SK-N-SH treated with all-trans-retinoic acid at 6 μM for 48 hours (cell line): ENCODE results near the gene TRIP4.

Source experiments
- BACH2 ChIP-seq: fragments of 250-450 bp; sonication (Bioruptor Pico); IDR thresholded peaks from 2 replicates; pipeline ENCODE4 v1.9.0; 2021; ENCODE audit warnings: mild to moderate bottlenecking, borderline replicate concordance
- CREB5 ChIP-seq: fragments of 250-450 bp; sonication (Bioruptor Pico); IDR thresholded peaks from 2 replicates; pipeline ENCODE4 v1.5.1; 2020; ENCODE audit warnings: low read depth, mild to moderate bottlenecking, moderate library complexity
- CSRNP3 ChIP-seq: fragments of 250-450 bp; sonication (Bioruptor Pico); IDR thresholded peaks from 2 replicates; pipeline ENCODE4 v1.5.1; 2021; ENCODE audit warnings: mild to moderate bottlenecking, moderate library complexity
- PATZ1 ChIP-seq: fragments of 250-450 bp; sonication (Bioruptor Pico); IDR thresholded peaks from 2 replicates; pipeline ENCODE4 v1.8.0; 2020; ENCODE audit warnings: mild to moderate bottlenecking, moderate library complexity, borderline replicate concordance
- PPARA ChIP-seq: fragments of 250-450 bp; sonication (Bioruptor Pico); IDR thresholded peaks from 2 replicates; pipeline ENCODE4 v1.5.0; 2020; ENCODE audit warnings: mild to moderate bottlenecking, borderline replicate concordance
- RARB ChIP-seq: fragments of 250-450 bp; sonication (Bioruptor Pico); IDR thresholded peaks from 2 replicates; pipeline ENCODE4 v1.8.0; 2021; ENCODE audit warnings: mild to moderate bottlenecking, moderate library complexity
- SNAI2 ChIP-seq: fragments of 250-450 bp; sonication (Bioruptor Pico); IDR thresholded peaks from 2 replicates; pipeline ENCODE4 v1.5.0; 2020; ENCODE audit warnings: mild to moderate bottlenecking, moderate library complexity
- TCF4 ChIP-seq: fragments of 250-450 bp; sonication (Bioruptor Pico); IDR thresholded peaks from 2 replicates; pipeline ENCODE4 v1.8.0; 2021; ENCODE audit warnings: mild to moderate bottlenecking, moderate library complexity, borderline replicate concordance
- ZFP30 ChIP-seq: fragments of 450-650 bp; formaldehyde crosslinking; IDR thresholded peaks from 2 replicates; pipeline ENCODE4 v1.5.0; 2022; ENCODE audit warnings: mild to moderate bottlenecking, moderate library complexity
- ZNF8 ChIP-seq: fragments of 450-650 bp; formaldehyde crosslinking; IDR thresholded peaks from 2 replicates; pipeline ENCODE4 v1.5.0; 2020; ENCODE audit warnings: mild to moderate bottlenecking, moderate library complexity

GRCh38 chr15:64361259-64361658 lies 26.4 kb upstream of the TRIP4 start:
- TF ChIP-seq BACH2 (CRISPR knock-in tag) = no peak
- no peak for TF ChIP-seq TCF4
- TF ChIP-seq ZFP30 (CRISPR knock-in tag) = no peak
- no peak for TF ChIP-seq PPARA (CRISPR knock-in tag)
- no peak for TF ChIP-seq PATZ1 (CRISPR knock-in tag)
- no peak for TF ChIP-seq ZNF8 (CRISPR knock-in tag)
- no peak for TF ChIP-seq SNAI2
- TF ChIP-seq RARB (CRISPR knock-in tag) = no peak
- no peak for TF ChIP-seq CSRNP3 (CRISPR knock-in tag)
- no peak for TF ChIP-seq CREB5 (CRISPR knock-in tag)
